ENCODE data around the gene MKLN1.

GRCh38 chr7:131511071-131511470, 183.4 kb downstream of the MKLN1 start:
- TF ChIP-seq GATA2 (IDR thresholded peaks at IDR 0.05; ENCODE audit: low read depth, low read length) = no peak
- TF ChIP-seq GATA3 (IDR thresholded peaks at IDR 0.05; ENCODE audit: low read depth, low read length) = no peak

All from SH-SY5Y (cell line).